HG02588 (cell line): ENCODE results near the gene CASP8AP2.
"Not testable (repeated sequence)": the region's sequence is repeated elsewhere in the genome, so short reads cannot be mapped to it uniquely, and the experiment has no call there.

Experiments
- ATAC-seq: cut with Tn5 transposase; IDR thresholded peaks from one replicate; pipeline ENCODE4 v1.9.1; 2021; ENCODE audit warnings: mild to moderate bottlenecking, moderate library complexity; ENCODE audit not compliant: unreplicated experiment

CASP8AP2 gene

DNA sequence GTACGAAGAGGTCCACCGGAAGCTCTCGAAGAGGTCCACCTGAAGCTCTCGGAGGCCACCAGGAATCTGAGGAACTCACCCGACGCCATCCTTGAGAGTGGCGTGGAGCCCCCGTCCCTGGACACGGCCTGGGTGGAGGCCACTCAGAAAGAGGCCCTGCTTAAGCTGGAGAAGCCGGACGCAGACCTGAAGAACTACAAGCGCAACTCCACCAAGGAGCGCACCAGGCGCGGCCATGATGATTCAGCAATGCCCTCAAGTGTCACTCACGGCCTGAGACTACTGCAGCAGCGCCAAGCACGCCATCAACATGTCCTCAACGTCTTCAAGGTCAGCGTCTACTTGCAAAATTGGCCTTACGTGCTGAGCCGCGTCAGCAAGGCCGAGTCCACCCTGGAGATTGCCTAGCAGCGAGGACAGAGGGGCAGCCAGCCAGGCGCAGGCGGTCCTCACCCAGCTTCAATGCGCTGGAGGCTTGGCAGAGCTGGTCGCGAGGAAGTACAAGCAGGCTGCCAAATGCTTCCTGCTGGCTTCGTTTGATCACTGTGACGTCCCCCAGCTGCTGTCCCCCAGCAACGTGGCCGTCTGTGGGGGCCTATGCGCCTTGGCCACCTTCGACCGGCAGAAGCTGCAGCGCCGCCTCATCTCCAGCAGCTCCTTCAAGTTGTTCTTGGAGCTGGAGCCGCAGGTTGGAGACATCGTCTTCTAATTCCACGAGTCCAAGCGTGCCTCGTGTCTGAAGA, 56.9 kb downstream of the CASP8AP2 start:
- ATAC-seq = no peak

DNA sequence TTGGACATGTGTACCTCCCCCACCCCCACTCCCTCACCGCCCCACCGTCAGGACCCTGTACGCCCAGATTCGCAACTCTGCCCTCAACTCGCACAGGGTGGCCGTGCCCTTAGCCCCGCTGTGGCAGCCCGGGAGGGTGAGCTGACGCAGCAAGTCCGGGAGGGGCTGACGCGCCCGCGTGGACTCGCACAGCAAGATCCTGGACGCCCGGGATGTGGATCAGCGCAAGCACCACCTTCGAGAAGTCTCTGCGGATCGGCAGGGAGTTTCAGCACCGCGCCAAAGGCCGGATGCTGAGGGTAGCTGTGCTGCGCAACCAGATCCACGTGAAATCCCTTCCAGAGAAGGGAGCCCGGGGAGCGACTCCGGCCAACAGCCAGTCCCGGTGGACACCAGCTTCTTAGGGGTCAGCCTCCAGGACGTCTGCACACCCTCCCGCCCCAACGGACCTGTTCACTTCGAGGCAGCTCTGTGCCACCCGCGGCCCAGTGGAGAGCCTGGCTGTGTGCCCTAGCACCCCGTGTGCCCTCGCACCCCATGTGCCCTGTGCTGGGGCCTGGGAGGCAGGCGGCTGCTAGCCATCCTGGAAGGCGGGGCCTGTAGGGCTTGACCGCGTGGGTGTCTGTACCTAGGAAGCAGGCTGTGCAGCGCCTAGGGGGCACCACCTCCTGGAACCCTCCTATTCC, 57.9 kb downstream of the CASP8AP2 start:
- ATAC-seq = no peak

DNA sequence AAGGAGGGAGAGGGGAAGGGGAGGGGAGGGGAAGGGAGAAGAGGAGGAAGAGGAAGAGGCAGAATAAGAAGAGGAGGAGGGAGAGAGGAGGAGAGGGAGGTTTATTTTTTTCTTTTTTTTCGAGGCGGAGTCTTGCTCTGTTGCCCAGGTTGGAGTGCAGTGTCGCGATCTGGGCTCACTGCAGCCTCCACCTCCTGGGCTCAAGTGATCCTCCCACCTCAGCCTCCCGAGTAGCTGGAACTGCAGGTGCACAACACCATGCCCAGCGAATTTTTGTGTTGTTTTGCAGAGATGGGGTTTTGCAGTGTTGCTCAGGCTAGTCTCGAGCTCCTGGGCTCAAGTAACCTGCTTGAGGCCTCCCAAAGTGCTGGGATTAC, 58.4 kb downstream of the CASP8AP2 start:
- no peak for ATAC-seq

DNA sequence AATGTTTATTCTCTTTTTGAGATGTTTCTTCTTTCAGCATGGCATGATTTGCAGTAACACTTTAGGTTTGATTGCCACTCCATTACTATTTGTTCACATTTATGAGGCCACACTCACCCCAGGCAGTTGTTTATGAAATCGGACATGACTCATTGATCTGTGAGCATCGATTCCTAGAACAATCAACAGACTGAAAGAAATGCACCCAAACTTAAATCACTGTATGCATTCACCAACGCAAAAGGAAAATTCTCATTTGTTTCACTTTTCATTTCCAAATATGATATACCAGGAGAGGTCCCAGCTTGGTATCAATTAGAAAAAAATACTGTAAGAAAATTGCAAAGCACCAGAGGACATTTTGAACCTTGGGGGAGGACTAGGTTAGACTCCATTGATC, 59.2 kb downstream of the CASP8AP2 start:
- no peak for ATAC-seq

DNA sequence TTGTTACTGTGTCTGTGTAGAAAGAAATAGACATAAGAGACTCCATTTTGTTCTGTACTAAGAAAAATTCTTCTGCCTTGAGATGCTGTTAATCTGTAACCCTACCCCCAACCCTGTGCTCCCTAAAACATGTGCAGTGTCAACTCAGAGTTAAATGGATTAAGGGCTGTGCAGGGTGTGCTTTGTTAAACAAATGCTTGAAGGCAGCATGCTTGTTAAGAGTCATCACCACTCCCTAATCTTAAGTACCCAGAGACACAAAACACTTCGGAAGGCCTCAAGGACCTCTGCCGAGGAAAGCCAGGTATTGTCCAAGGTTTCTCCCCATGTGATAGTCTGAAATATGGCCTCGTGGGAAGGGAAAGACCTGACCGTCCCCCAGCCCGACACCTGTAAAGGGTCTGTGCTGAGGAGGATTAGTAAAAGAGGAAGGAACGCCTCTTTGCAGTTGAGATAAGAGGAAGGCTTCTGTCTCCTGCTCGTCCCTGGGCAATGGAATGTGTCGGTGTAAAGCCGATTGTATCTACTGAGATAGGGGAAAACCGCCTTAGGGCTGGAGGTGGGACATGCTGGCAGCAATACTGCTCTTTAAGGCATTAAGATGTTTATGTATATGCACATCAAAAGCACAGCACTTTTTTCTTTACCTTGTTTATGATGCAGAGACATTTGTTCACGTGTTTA, 61.3 kb downstream of the CASP8AP2 start:
- ATAC-seq = not testable (repeated sequence)

DNA sequence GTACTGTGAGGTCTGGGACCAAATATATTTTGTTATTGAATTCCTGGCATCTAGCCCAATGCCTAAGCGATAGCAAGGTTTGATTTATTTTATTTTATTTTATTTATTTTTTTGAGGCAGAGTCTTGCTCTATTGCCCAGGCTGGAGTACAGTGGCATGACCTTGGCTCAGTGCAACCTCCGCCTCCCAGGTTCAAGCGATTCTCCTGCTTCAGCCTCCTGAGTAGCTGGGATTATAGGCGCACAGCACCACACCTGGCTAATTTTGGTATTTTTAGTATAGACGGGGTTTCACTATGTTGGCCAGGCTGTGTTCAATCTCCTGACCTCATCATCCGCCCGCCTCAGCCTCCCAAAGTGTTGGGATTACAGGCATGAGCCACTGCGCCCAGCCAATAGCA, 62.9 kb downstream of the CASP8AP2 start:
- not testable (repeated sequence) for ATAC-seq

DNA sequence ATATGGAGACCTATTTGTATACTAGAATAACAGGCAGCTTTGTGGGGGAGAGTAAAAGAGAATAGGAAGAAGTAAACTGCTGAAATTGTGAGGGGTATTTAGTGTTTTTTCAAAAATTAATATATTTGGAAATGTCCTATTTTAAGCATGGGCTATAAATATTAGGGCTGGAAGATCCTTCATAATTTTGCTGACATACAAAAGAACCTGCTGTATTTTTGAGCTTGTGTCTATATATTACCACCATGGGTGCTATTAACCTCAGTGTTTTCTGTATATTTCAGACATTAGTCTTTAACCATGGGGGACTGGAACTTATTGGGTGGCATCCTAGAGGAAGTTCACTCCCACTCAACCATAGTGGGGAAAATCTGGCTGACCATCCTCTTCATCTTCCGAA, 64.5 kb downstream of the CASP8AP2 start, which contains the start of gene GJA10:
GJA10 (plus strand) TSS at position 301 of the 400 bp plus-strand sequence; CDS start at position 301, 0 bp downstream.
- ATAC-seq = no peak

DNA sequence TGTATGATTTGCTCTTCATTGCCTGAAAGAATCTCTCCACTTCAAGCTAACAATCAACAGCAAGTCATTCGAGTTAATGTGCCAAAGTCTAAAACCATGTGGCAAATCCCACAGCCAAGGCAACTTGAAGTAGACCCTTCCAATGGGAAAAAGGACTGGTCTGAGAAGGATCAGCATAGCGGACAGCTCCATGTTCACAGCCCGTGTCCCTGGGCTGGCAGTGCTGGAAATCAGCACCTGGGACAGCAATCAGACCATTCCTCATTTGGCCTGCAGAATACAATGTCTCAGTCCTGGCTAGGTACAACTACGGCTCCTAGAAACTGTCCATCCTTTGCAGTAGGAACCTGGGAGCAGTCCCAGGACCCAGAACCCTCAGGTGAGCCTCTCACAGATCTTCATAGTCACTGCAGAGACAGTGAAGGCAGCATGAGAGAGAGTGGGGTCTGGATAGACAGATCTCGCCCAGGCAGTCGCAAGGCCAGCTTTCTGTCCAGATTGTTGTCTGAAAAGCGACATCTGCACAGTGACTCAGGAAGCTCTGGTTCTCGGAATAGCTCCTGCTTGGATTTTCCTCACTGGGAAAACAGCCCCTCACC, 65.7 kb downstream of the CASP8AP2 start:
- no peak for ATAC-seq

DNA sequence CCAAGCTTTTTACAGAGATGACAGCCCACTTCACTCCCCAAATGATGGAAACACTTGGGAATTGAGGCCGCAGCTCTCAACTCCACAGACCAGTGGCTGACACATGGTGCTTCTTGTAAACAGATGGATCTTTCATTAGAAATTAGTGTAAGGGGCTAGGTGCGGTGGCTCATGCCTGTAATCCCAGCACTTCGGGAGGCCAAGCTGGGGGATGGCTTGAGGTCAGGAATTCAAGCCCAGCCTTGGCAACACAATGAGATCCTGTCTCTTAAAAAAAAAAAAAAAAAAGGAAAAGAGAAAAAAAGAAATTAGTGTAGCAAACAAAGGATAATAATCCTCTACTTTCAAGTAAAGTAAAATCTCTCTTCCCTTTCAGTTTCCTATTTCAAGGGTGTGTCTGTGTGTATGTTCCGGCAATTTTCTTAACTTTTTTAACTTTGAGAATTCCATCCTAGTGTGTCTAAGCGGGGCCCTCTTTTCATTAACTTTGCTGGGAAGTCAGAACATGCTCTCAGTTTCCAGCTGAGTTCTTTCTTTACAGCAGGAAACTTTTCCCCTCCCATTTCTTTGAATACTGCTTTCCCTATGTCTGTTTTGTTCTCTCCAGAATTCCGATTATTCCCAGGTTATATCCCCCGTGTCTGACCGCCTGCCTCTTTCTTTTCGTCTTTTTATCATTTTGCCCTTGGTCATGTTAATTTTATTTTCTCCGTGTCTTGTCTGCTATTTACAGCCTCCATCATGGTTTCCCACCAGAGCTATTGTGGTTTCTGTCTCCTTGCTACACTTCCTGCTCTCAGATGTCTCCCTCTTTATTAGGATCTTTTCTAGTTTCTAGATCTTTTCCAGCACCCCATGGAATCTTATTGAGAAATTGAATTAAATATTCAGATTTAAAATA, 80.6 kb downstream of the CASP8AP2 start:
- not testable (repeated sequence) for ATAC-seq

DNA sequence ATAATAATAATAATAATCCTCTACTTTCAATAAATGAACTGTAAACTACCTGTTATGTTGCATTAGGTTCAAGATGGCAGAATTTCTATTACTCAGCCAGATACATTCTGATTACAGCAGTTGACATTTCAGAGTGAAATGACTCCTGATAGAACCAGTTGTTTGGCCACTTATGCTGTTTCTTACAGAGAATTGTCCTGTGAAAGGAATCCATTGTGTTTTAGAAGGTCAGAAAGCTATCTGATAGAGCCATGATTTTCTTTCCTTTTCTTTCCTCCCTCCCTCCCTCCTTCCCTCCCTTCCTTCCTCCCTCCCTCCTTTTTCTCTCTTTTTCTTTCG, 81.2 kb downstream of the CASP8AP2 start:
- ATAC-seq = no peak

DNA sequence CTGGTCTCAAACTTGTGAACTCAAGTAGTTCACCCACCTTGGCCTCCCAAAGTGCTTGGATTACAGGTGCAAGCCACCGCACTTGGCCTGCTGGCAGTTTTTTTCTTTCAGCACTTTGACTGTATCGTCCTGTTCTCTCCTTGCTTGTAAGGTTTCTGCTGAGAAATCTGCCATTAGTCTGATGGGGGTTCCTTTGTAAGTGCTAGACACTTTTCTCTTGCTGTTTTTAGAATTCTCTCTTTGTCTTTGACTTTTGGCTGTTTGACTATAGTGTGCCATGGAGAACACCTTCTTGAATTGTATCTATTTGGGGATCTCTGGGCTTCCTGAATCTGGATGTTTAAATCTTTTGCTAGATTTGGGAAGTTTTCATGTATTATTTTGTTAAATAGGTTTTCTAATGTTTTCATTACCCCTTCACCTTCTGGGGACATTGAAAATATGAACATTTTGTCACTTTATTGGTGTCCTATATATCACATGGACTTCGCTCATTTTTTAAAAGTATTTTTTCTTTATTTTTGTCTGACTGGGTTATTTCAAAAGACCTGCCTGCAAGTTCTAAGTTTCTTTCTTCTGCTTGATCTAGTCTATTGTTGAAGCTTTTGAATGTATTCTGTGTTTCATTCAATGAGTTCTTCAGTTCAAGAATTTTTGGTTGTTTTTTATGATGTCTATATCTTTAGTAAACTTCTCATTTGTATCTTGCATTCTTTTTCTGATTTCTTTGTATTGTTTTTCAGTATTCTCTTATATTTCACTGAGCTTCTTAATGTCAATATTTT, 86.6 kb downstream of the CASP8AP2 start:
- no peak for ATAC-seq

DNA sequence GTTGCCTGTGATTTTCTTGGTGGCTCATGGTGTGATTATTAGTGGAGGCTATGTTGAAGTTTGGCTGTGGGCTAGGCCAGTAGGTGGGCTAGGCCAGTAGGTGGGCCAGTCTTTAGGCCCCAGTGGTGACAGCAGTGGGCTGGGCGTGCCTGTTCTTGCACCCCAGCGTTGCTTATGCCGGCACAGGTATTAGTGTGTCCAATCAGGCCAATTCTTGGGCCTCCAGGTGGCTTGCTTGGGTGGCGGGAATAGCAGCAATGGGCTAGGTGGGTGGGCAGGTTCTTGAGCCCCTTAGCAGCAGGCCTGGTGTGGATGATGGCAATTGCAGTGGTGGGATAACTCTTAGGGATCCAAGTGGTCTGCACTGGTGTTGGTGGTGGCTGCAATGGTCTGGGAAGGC, 87.5 kb downstream of the CASP8AP2 start:
- ATAC-seq = no peak

DNA sequence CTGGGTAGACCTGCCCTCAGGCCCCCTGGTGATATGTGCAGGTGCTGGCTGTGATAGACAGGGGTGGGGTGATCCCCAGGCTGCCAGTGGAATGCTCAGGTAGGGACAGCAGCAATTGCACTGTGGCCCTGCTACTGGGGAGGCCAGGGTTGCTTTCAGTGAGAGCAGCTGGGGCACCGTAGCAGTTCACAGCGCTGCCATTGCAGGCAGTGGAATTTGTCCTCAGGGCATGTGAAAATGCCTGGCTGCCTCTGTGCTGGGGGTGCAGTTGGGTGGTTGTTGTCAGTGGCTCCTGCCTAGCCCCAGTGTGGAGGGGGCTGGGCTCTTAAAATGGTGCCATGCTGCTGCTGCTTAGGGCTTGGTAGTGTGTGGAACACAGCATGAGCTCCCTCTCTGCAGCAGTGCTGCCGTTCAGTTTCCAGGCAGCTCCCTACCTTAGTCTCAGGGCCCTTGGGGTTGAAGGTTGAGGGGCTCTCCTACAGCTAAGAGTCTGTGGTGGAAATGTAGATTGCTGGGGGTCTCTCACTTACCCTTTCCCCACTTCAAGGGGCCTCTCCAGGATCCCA, 88.2 kb downstream of the CASP8AP2 start:
- ATAC-seq = no peak
